HL-60 (cell line): ENCODE data around the gene GJA5.

Source experiments
- DNase-seq, 2 experiments: peaks; one replicate each; pipeline ENCODE4 v3.0.0-alpha.2; 2010 to 2020; ENCODE audit warnings: low read depth in 1 of 2, low spot score in 1 of 2
- H3K27ac ChIP-seq: fragments of 250-450 bp; sonication (Bioruptor Pico); replicated peaks from 2 replicates; pipeline ENCODE4 v1.5.1; 2020; ENCODE audit warnings: mild to moderate bottlenecking, moderate library complexity
- H3K27me3 ChIP-seq: fragments of 250-450 bp; sonication (Bioruptor Pico); 2 replicates; pipeline ENCODE4 v1.5.1; 2021; ENCODE audit warnings: mild to moderate bottlenecking, moderate library complexity; ENCODE audit not compliant: insufficient read depth, poor library complexity, severe bottlenecking
- H3K4me3 ChIP-seq: replicated peaks from 2 replicates; pipeline ENCODE4 v1.5.1; 2011; ENCODE audit warnings: mild to moderate bottlenecking, control low read depth, low read length; ENCODE audit not compliant: insufficient read depth
- CTCF ChIP-seq: IDR thresholded peaks from one replicate; pipeline ENCODE4 v1.5.1; 2011; ENCODE audit warnings: low read length, control low read depth, inconsistent platforms; ENCODE audit not compliant: insufficient read depth
- GABPA ChIP-seq: IDR thresholded peaks from 2 replicates; pipeline ENCODE4 v1.6.1; 2012; ENCODE audit warnings: low read depth
- POLR2AphosphoS5 ChIP-seq: IDR thresholded peaks from 2 replicates; pipeline ENCODE4 v1.6.1; 2012; ENCODE audit warnings: low read depth
- REST ChIP-seq: IDR thresholded peaks from 2 replicates; pipeline ENCODE4 v1.6.1; 2012; ENCODE audit warnings: low read depth; ENCODE audit not compliant: insufficient replicate concordance
- SPI1 ChIP-seq: IDR thresholded peaks from 2 replicates; pipeline ENCODE4 v1.6.1; 2012; ENCODE audit warnings: low read depth, mild to moderate bottlenecking, borderline replicate concordance

Gene GJA5

GRCh38 chr1:147769106-147769505 lies 8.7 kb upstream of the GJA5 start:
- Histone ChIP-seq H3K27me3 (peaks cover 3% of the 10 kb centered on the region), H3K4me3 (no peak overlapping the region), H3K27ac (no peak overlapping the region)
- no peak for DNase-seq
- TF ChIP-seq REST (no peak), CTCF (no peak), GABPA (no peak), POLR2AphosphoS5 (no peak), SPI1 (no peak)

GRCh38 chr1:147768582-147768981 lies 8.2 kb upstream of the GJA5 start:
- TF ChIP-seq CTCF (no peak), REST (no peak), POLR2AphosphoS5 (no peak), SPI1 (no peak), GABPA (no peak)
- peaks cover 3% of the 10 kb centered on the region for H3K27me3 ChIP-seq
- no peak overlapping the region for H3K27ac ChIP-seq
- DNase-seq = no peak
- H3K4me3 ChIP-seq = no peak overlapping the region

GRCh38 chr1:147768101-147768500 lies 7.7 kb upstream of the GJA5 start:
- Histone ChIP-seq H3K4me3 (no peak overlapping the region), H3K27me3 (peaks cover 3% of the 10 kb centered on the region), H3K27ac (no peak overlapping the region)
- DNase-seq = no peak
- TF ChIP-seq CTCF = no peak
- TF ChIP-seq POLR2AphosphoS5 = no peak
- no peak for TF ChIP-seq REST
- TF ChIP-seq GABPA = no peak
- TF ChIP-seq SPI1 = no peak
